HFFc6 (cell line): ENCODE data around the gene TYK2. TPM values are rescaled to one million over a fixed set of nuclear protein-coding genes. Genes with fewer than 3 reads are reported as not detected.
A peak's percentile ranks its signal among the peaks of the same experiment; 100 is the strongest.

Source experiments
- DNase-seq: peaks from one replicate; pipeline ENCODE4 v3.0.0-alpha.2; 2018
- H3K27ac Mint-ChIP-seq: 2 replicates; pipeline ENCODE4 v1.8.0; 2020; ENCODE audit warnings: mild to moderate bottlenecking, mixed read lengths
- H3K27me3 Mint-ChIP-seq: 2 replicates; pipeline ENCODE4 v1.8.0; 2021; ENCODE audit warnings: mild to moderate bottlenecking, moderate library complexity, mixed read lengths; ENCODE audit not compliant: insufficient read depth
- H3K36me3 Mint-ChIP-seq: 2 replicates; pipeline ENCODE4 v1.8.0; 2021; ENCODE audit warnings: low read depth, mixed read lengths
- H3K4me1 Mint-ChIP-seq: 2 replicates; pipeline ENCODE4 v1.8.0; 2020; ENCODE audit warnings: low read depth, mixed read lengths
- H3K4me3 Mint-ChIP-seq: 2 replicates; pipeline ENCODE4 v1.8.0; 2020; ENCODE audit warnings: mild to moderate bottlenecking, moderate library complexity, mixed read lengths
- H3K9me3 Mint-ChIP-seq: 2 replicates; pipeline ENCODE4 v1.8.0; 2020; ENCODE audit warnings: mild to moderate bottlenecking, mixed read lengths
- CTCF ChIP-seq: fragments of 200-600 bp; sonication (generic); IDR thresholded peaks from 2 replicates; pipeline ENCODE4 v1.5.0; 2021; ENCODE audit warnings: antibody characterized with exemption, mild to moderate bottlenecking
- total RNA-seq, 6 experiments: library from RNA; stranded (reverse); fragmentation: NEBNext Ultra II Directional; extraction: Animal tissue kit (Norgen Biotek cat#: 25700); gene quantifications; 2 replicates in 1 of 6; 3 replicates in 5 of 6; pipeline ENCODE4 v1.2.3, GENCODE V29; 2021

Gene TYK2
- total RNA-seq, 6 experiments from 2014 or later = 67.9 to 82.3 (median 78.5) TPM

- Mint-ChIP-seq H3K4me1 (peaks cover 17% of the 10 kb centered on the region), H3K36me3 (peaks cover 15% of the 10 kb centered on the region; the same call in 1 of the 2 replicates), H3K27ac (peak overlapping the region; percentile 97), H3K9me3 (no peaks in the 10 kb centered on the region), H3K4me3 (peak overlapping the region; percentile 99), H3K27me3 (peaks cover 6% of the 10 kb centered on the region)
- TF ChIP-seq CTCF = peak; percentile 43; the same call in 1 of the 2 replicates
- peak; percentile 96 for DNase-seq
Observed at GRCh38 chr19:10334588-10335351, 45.6 kb downstream of the TYK2 start.

DNA sequence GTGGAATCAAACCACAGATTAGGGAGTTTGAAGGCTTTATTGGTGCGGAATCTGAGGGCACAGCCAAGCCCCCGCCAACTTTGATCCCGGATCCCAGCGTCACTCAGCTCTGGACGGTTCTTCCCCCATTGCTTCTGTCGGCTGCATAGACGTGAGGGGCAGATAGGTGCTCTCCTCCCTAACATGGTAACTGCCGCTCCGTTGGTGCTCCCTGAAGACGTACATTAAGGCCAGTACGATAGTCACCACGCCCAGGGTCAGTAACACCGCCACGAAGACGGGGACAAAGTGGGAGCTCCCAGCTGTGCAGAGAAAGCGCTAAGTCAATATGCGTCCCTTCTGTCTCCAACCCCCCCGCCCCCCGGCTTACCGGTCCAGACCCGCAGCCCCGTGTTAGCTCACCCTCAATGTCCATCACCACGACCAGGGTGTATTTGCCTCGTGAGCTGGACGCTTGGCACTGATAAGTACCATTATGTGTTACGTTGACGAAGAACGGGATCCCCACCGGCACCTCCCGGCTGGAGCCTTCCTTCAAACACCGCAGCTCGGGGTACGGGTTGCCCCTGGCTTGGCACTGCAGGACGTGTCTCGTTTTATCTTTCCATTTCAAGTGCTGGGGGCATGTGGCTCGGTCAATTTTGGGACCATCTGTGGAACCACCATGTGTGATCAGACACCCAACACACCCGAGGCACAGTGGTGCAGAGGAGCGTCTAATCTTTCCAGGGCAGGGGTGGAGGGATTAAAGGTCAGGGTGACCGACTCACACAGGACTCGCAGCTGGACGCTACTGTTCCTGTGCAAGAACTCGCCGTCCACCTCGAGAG, 46.4 kb downstream of the TYK2 start:
- peak overlapping the region; percentile 99 for H3K4me3 Mint-ChIP-seq
- peaks cover 6% of the 10 kb centered on the region for H3K27me3 Mint-ChIP-seq
- TF ChIP-seq CTCF = no peak
- DNase-seq = peak; percentile 11
- peaks cover 16% of the 10 kb centered on the region; the same call in 1 of the 2 replicates for H3K36me3 Mint-ChIP-seq
- peaks cover 17% of the 10 kb centered on the region for H3K4me1 Mint-ChIP-seq
- peak overlapping the region; percentile 97 for H3K27ac Mint-ChIP-seq
- no peaks in the 10 kb centered on the region for H3K9me3 Mint-ChIP-seq

- Mint-ChIP-seq H3K4me3 (peak within 1 kb of the TSS; percentile 99), H3K9me3 (no peaks in the 10 kb centered on the region), H3K27me3 (no peaks in the 10 kb centered on the region; the same call in none of the 2 replicates), H3K36me3 (peaks cover 16% of the 10 kb centered on the region; the same call in 1 of the 2 replicates), H3K27ac (peak within 1 kb of the TSS; percentile 97), H3K4me1 (peaks cover 17% of the 10 kb centered on the region)
- TF ChIP-seq CTCF = no peak; the same call in 1 of the 2 replicates
- peak; percentile 95 for DNase-seq
Observed at GRCh38 chr19:10332965-10333757, 47.2 kb downstream of the TYK2 start, which contains the start of gene RAVER1. TSS of gene RAVER1 (minus strand) at chr19:10333529. CDS start at chr19:10333507, 22 bp downstream.

GRCh38 chr19:10332158-10332964, 48.0 kb downstream of the TYK2 start:
- no peaks in the 10 kb centered on the region; the same call in none of the 2 replicates for H3K27me3 Mint-ChIP-seq
- DNase-seq = no peak
- peak overlapping the region; percentile 97 for H3K27ac Mint-ChIP-seq
- peaks cover 17% of the 10 kb centered on the region for H3K4me1 Mint-ChIP-seq
- peaks cover 16% of the 10 kb centered on the region; the same call in 1 of the 2 replicates for H3K36me3 Mint-ChIP-seq
- peak; percentile 54; the same call in 1 of the 2 replicates for TF ChIP-seq CTCF
- no peaks in the 10 kb centered on the region for H3K9me3 Mint-ChIP-seq
- H3K4me3 Mint-ChIP-seq = peak overlapping the region; percentile 99
